Muscle layer of duodenum (tissue), 2 donors: ENCODE data around the gene STAU1.
"Not testable (repeated sequence)": the region's sequence is repeated elsewhere in the genome, so short reads cannot be mapped to it uniquely, and the experiment has no call there.

ENCODE experiments used
- H3K27ac ChIP-seq: one replicate; pipeline ENCODE4 v1.7.0; 2013; ENCODE audit warnings: mild to moderate bottlenecking, low read length
- H3K27me3 ChIP-seq: one replicate; pipeline ENCODE4 v1.7.0; 2013; ENCODE audit warnings: low read depth, mild to moderate bottlenecking, control low read depth, low read length
- H3K36me3 ChIP-seq, 2 donors: one replicate each; pipeline ENCODE4 v1.7.0; 2013; ENCODE audit warnings: low read length in 2 of 2, control low read depth in 1 of 2, mild to moderate bottlenecking in 1 of 2; ENCODE audit not compliant: insufficient read depth in 2 of 2, control insufficient read depth in 1 of 2
- H3K4me1 ChIP-seq, 2 donors: one replicate each; pipeline ENCODE4 v1.7.0; 2013; ENCODE audit warnings: low read length in 2 of 2, mild to moderate bottlenecking in 2 of 2, control low read depth in 1 of 2, moderate library complexity in 1 of 2; ENCODE audit not compliant: insufficient read depth in 2 of 2, control insufficient read depth in 1 of 2
- H3K4me3 ChIP-seq, 2 donors: one replicate each; pipeline ENCODE4 v1.7.0; 2013; ENCODE audit warnings: low read length in 2 of 2, low read depth in 1 of 2, mild to moderate bottlenecking in 1 of 2
- H3K9me3 ChIP-seq, 2 donors: one replicate each; pipeline ENCODE4 v1.7.0; 2013; ENCODE audit warnings: low read length in 2 of 2, control low read depth in 1 of 2, mild to moderate bottlenecking in 1 of 2; ENCODE audit not compliant: control insufficient read depth in 1 of 2
- donor health status: healthy.

Gene STAU1

GRCh38 chr20:49091762-49092161, 96.4 kb downstream of the STAU1 start:
- H3K27ac ChIP-seq, result no peak overlapping the region
- no peaks in the 10 kb centered on the region for H3K4me1 ChIP-seq
- H3K4me3 ChIP-seq, result no peak overlapping the region
- H3K9me3 ChIP-seq, result no peaks in the 10 kb centered on the region
- H3K27me3 ChIP-seq, result no peaks in the 10 kb centered on the region
- H3K36me3 ChIP-seq, result peaks cover 58 to 66% of the 10 kb centered on the region in 2 donors

- no peaks in the 10 kb centered on the region for H3K27me3 ChIP-seq
- no peaks in the 10 kb centered on the region for H3K4me1 ChIP-seq
- no peaks in the 10 kb centered on the region for H3K9me3 ChIP-seq
- H3K4me3 ChIP-seq, result no peak overlapping the region
- H3K27ac ChIP-seq, result no peak overlapping the region
- H3K36me3 ChIP-seq, result peaks cover 52 to 65% of the 10 kb centered on the region in 2 donors
Measured at GRCh38 chr20:49091104-49091503, 97.0 kb downstream of the STAU1 start.

- H3K27ac ChIP-seq, H3K27me3 ChIP-seq, H3K9me3 ChIP-seq, H3K4me3 ChIP-seq, H3K4me1 ChIP-seq: not testable (repeated sequence)
- H3K36me3 ChIP-seq, result peaks cover 38 to 81% of the 10 kb centered on the region in 2 donors
Measured at GRCh38 chr20:49082295-49082694, 105.8 kb downstream of the STAU1 start.

GRCh38 chr20:49078310-49078709, 109.8 kb downstream of the STAU1 start:
- no peaks in the 10 kb centered on the region for H3K9me3 ChIP-seq
- no peak overlapping the region for H3K4me3 ChIP-seq
- H3K4me1 ChIP-seq, result no peaks in the 10 kb centered on the region
- no peaks in the 10 kb centered on the region for H3K27me3 ChIP-seq
- H3K27ac ChIP-seq, result no peak overlapping the region
- peaks cover 32 to 76% of the 10 kb centered on the region in 2 donors for H3K36me3 ChIP-seq

- H3K27ac ChIP-seq, result no peak overlapping the region
- H3K36me3 ChIP-seq, result peaks cover 35 to 73% of the 10 kb centered on the region in 2 donors
- no peaks in the 10 kb centered on the region for H3K27me3 ChIP-seq
- no peak overlapping the region for H3K4me3 ChIP-seq
- H3K4me1 ChIP-seq, result no peaks in the 10 kb centered on the region
- H3K9me3 ChIP-seq, result no peaks in the 10 kb centered on the region
Measured at GRCh38 chr20:49074521-49074920, 113.6 kb downstream of the STAU1 start.
